Hematopoietic multipotent progenitor cell treated with erythropoietin and hydrocortisone succinate and interleukin-3 and kit ligand, for 17 days (in vitro differentiated cells): Measurements from ENCODE around the gene STAU1.
"Not testable (repeated sequence)": the region's sequence is repeated elsewhere in the genome, so short reads cannot be mapped to it uniquely, and the experiment has no call there.

Experiments used
- DNase-seq: peaks from one replicate; pipeline ENCODE4 v3.0.0-alpha.2; 2015; ENCODE audit warnings: low spot score

STAU1 gene

GRCh38 chr20:49166534-49167449 lies 21.3 kb downstream of the STAU1 start:
- DNase-seq = no peak

- no peak for DNase-seq
Observed at GRCh38 chr20:49165611-49166010, 22.5 kb downstream of the STAU1 start.

GRCh38 chr20:49163696-49164095 lies 24.4 kb downstream of the STAU1 start:
- no peak for DNase-seq

GRCh38 chr20:49161428-49162152 lies 26.5 kb downstream of the STAU1 start:
- DNase-seq = no peak

GRCh38 chr20:49160057-49160929 lies 27.8 kb downstream of the STAU1 start:
- no peak for DNase-seq

GRCh38 chr20:49157146-49157545 lies 31.0 kb downstream of the STAU1 start:
- no peak for DNase-seq

GRCh38 chr20:49156481-49156880 lies 31.7 kb downstream of the STAU1 start:
- DNase-seq = no peak

- DNase-seq = no peak
Observed at GRCh38 chr20:49151436-49151835, 36.7 kb downstream of the STAU1 start.

GRCh38 chr20:49149281-49150045 lies 38.7 kb downstream of the STAU1 start:
- no peak for DNase-seq

GRCh38 chr20:49148601-49149000 lies 39.5 kb downstream of the STAU1 start:
- no peak for DNase-seq

- DNase-seq = no peak
Observed at GRCh38 chr20:49147296-49147695, 40.8 kb downstream of the STAU1 start.

- no peak for DNase-seq
Observed at GRCh38 chr20:49146442-49147225, 41.5 kb downstream of the STAU1 start.

GRCh38 chr20:49140834-49141233 lies 47.3 kb downstream of the STAU1 start:
- no peak for DNase-seq

- no peak for DNase-seq
Observed at GRCh38 chr20:49140411-49140810, 47.7 kb downstream of the STAU1 start.

GRCh38 chr20:49138431-49138830 lies 49.7 kb downstream of the STAU1 start:
- DNase-seq = no peak

GRCh38 chr20:49136817-49137571 lies 51.1 kb downstream of the STAU1 start:
- DNase-seq = no peak

GRCh38 chr20:49134797-49135196 lies 53.3 kb downstream of the STAU1 start:
- not testable (repeated sequence) for DNase-seq

GRCh38 chr20:49133571-49133970 lies 54.6 kb downstream of the STAU1 start:
- DNase-seq = no peak

GRCh38 chr20:49132995-49133478 lies 55.1 kb downstream of the STAU1 start:
- DNase-seq = peak; percentile 79

- DNase-seq = no peak
Observed at GRCh38 chr20:49123982-49124381, 64.2 kb downstream of the STAU1 start.
